DMS79 treated with DMSO at 0.1 percent for 48 hours (cell line): ENCODE results near the gene CH25H.
"Not testable (repeated sequence)": the region's sequence is repeated elsewhere in the genome, so short reads cannot be mapped to it uniquely, and the experiment has no call there.

Experiments used
- DNase-seq: peaks from one replicate; lab custom pipeline; 2025; lab: John Stamatoyannopoulos, UW

CH25H gene

DNA sequence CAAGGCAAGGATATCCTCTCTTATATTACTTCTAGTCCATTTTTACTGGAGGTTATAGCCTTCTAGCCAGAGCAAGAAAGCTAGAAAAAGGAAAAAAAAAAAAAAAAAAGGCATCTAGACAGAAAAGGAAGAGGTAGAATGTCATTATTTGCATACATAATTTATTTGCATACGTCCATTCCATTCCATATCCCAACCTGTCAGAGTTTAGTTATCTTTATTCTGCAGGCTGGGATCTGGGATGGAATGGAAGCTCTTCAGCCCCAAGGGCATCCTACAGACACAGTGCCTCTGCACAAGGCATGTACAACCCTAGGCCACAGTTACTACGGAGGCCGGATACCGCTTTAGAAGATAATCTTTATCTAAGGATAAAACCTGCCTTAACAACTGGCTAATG, 9.6 kb downstream of the CH25H start:
- no peak for DNase-seq

DNA sequence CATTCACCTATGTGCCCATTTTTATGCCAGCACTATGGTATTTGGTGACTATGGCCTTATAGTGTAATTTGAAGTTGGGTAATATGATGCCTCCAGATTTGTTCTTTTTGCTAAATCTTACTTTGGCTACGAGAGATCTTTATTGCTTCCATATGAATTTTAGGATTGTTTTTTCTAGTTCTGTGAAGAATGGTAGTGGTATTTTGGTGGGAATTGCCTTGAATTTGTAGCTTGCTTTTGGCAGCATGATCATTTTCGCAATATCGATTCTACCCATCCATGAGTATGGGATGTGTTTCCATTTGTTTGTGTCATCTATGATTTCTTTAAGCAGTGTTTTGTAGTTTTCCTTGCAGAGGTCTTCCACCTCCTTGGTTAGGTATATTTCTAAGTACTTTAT, 15.8 kb downstream of the CH25H start:
- not testable (repeated sequence) for DNase-seq

DNA sequence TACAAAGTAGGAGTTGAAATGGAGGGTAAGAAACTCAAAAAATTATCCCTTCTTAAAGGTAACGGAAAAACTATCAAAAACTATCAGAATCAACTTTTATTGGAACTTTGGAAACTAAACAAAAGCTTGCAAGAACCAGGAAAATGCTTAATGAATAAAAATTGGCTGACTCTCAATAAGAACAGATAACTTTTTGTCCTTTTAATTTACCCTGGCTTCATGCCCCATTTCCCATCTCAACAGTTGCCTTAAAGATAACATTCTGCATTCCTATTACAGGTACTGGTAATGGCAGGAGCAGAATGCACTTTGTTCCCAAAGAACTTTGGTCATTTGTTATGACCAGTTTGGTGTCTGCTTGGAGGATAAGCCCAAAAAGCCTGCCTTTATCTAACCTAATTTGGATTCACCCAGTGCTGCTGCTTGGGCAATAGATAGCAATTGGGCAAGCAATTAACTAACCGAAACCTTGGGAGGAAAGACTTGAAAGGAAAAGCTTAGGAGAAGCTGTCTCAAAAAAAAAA, 17.8 kb downstream of the CH25H start:
- DNase-seq = no peak

DNA sequence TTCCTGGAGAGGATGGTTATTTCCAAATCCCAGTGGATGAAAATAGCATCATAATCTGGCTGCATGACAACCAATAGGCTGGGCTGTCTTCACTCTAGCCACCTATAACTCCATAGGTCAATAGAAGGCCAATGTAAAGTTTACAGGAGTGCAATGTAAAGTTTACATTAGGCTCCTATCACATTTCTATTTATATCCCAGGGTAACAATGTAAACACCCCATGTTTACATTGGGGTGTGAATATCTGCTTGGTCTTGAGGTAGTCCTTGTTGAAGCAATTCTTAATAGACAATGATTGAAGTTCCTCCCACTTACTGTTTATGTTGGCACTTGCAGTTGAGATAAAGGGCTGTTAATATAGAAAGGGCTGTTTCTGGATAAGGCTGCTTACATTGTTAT, 21.5 kb downstream of the CH25H start:
- no peak for DNase-seq

DNA sequence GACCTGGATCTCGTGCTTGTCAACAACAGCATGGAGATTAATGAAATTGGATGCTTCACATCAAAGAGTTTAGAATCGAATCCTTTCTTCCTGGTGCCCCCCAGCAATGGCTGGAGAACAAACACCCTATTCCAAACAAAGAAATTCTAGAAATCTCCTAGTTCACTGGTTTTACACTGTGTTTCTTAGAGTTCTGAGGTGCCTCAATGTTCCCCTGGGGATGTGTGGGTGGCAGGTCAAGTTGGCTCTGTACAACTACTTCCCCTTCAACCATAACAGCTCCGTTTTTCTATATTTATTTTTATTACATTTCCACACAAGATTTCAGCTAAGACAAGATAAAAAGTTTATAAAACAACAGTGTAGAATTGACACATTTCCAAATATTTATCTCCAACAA, 22.5 kb downstream of the CH25H start:
- DNase-seq = no peak

DNA sequence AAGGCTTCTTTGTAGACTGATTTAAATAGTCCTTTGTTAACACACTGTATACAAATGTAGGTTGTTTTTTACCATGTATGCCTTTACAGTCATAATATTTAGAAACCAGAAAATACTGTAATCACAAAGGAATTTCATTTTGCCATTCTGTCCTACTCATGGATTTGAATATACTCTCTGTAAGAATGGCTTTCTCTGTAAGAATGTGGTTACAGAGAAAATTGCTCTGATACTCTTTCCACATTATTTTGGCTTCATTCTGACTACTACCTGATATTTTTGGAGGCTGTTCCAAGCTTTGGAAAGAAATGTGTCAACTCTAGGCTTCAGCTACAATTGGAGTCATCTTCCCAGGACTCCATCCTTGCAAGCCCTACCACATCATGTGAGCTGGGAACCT, 23.5 kb downstream of the CH25H start:
- DNase-seq = no peak

DNA sequence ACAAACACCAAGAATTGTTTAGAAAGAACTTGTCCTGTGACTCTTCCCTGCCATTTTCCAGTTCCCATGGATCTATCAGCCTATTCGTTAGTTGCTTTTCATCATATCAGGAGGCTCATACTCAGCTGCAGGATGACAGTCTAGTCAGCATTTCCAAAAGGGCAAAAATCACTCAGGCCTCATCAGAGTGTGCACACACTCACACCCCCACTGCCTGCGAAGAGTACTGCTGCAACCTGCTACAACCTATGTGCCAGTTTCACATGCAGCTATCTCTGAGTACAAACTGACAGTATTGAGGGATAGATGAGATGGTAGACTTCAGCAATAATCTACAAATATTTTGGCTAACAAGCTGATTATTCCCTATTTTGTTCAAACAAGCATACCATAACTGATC, 24.2 kb downstream of the CH25H start:
- no peak for DNase-seq

DNA sequence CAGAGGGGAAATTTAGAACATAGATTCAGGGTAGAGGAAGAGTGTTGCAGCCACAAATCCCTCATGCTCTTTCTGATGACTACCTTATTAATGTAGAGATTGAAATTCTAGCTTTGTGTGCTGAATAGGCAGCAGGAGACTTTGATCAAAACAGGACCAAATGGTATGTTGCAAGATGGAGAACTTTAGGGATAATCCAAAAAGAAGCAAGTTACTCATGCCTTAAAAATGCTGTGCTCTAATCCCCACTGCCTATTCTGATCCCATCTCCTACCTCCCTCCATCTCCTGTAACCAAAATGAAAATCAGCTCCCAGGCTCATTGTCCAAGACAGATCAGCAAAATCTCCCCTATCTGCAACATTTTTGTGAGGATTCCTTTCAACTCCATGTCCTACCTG, 31.3 kb downstream of the CH25H start:
- no peak for DNase-seq

DNA sequence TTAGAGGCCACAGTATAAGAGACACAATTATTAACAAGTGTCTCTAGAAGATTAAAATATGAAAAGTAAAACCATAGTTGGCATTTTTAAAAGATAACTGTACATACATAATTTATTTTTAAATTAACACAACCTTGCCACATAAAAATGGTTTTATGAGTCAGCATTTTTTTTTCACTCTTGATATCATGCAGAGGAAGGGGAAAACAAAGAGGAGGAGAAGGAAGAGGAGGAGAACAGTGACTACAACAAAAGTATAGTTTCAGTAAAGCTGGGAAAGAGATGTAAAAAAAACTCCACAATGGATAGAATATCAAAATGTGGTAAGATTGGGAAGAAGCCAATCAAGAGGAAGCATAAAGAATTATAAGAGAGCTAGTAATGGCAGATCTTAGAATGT, 34.0 kb downstream of the CH25H start:
- no peak for DNase-seq

DNA sequence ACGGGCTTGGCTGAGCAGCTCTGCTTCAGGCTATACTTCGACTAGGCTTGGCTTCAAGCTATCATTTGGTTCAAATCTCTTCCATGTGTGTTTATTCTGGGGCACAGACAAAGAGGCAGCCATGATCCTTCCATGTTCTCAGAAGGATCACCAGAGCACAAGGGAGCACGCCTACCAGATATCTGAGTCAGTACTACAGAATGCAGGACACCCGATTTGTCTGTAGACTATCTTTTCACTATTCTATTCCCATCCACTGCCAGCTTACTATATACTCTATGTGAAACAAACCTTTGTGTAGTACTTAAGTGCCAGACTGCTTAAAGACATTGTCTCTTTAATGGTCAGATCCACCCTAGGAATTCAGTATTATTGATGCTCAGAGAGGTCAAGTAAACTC, 35.1 kb downstream of the CH25H start:
- DNase-seq = no peak

DNA sequence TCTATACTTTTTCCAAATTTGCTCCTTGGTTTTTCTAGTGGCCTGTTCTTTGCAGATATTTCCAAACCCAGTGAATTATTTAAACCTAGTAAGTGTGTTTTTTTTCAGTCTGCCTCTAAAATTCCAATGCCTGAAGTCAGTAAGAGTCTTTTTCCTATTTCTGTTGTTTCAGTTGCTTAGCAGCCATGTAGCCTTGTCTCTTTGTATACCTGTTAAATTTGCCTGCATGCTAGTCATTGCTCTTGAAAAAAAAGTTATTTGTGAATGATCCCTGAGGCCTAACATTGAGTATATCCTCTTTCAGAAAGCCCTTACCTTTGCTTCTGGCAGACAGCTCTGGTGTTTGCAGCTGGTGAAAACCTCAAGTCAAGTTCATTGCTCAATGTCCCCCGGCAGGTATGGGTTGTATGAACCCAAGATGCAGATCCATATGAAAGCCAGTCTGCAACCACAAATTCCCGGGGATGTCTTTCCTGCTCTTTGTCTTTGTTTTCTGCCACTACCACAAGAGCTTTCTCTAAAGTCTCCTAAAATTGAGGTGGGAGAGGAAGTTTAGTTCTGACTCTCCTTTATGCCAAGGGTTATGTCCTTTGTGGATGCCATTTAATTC, 35.7 kb downstream of the CH25H start:
- no peak for DNase-seq

DNA sequence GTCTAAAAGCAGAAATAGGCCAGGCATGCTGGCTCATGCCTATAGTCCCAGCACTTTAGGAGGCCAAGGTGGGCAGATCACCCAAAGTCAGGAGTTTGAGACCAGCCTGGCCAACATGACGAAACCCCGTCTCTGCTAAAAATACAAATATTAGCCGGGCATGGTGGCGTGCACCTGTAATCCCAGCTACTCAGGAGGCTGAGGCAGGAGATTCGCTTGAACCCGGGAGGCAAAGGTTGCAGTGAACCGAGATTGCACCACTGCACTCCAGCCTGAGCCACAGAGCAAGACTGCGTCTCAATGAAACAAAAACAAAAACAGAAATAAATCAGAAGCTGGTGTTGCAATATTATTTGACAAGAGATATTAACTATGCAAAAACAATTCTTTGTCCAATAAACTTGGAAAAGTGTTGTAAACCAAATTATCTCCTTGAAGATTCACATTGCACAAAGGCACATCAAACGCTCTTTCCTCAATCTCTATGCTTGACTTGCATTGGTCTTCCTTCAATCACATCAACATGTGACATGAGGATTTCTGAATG, 38.7 kb downstream of the CH25H start:
- not testable (repeated sequence) for DNase-seq

DNA sequence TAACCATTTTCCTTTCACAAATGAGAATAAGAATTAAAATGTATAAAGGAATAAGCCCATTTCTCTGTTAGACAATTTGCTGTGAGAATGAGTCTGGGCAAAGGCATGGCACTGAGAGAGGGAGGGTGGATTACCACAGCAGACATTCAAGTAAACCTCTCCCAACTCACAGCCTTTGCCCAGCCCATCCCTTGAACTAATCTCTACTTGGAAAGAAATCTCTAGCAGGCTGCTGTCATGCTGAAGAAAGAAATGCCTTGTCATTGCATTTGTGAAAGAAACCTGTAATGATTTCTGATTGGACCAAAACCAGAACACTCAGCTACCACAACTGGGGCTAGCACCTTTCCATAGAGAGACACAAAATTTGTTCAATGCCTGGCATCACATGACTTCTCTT, 39.2 kb downstream of the CH25H start:
- no peak for DNase-seq

DNA sequence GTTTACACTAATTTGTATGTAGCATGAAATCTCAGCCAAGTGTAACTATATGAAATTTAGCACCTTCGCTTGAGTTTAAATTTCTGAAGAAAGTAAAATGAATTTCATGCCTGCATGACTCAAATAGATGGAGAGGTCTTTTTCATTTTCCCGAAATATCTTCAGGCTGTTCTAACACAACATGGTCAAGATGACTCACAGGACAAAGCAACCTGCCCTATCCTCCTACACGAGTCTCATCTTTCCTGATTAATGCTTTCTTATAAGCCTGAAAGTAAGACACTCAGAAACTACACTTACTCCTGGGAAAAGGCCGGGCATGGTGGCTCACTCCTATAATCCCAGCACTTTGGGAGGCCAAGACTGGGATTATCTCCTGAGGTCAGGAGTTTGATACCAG, 41.2 kb downstream of the CH25H start:
- no peak for DNase-seq

DNA sequence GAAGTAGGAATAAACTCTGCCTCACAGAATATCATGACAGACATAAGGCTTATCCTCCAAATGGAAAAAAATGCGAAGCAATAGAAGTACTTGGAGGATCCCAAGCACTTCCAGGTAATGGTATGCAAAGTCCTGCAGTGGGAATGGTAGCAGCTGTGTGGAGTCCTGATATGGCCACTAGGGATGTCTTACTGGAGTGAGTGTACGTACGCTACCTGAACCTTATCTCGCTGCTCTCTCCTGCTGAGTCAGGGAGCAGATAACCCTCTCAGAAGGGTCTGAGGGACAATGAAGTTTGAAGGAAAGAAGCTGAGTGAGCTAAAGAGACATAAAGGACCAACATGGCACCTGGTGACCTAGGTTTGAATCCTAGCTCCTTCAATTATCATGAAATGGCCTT, 42.2 kb downstream of the CH25H start:
- DNase-seq = no peak

DNA sequence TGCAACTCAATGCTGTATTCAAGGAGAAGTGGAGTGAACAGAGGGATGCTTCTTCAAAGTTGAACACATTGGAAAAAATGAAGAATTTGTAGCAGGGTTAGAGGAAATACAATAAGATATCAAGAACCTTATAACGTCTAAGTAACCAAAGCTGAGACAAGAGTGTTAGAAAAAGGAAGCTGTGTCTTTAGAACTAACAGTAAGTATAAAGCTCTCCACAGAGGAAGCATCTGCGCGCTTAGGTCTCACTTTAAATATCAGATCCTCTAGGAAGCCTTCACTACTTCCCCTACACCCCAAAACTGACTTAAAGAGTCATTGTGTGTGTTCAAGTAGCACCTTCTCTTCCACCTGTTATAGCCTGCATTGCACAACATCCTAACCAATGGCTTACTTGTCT, 43.0 kb downstream of the CH25H start:
- no peak for DNase-seq

DNA sequence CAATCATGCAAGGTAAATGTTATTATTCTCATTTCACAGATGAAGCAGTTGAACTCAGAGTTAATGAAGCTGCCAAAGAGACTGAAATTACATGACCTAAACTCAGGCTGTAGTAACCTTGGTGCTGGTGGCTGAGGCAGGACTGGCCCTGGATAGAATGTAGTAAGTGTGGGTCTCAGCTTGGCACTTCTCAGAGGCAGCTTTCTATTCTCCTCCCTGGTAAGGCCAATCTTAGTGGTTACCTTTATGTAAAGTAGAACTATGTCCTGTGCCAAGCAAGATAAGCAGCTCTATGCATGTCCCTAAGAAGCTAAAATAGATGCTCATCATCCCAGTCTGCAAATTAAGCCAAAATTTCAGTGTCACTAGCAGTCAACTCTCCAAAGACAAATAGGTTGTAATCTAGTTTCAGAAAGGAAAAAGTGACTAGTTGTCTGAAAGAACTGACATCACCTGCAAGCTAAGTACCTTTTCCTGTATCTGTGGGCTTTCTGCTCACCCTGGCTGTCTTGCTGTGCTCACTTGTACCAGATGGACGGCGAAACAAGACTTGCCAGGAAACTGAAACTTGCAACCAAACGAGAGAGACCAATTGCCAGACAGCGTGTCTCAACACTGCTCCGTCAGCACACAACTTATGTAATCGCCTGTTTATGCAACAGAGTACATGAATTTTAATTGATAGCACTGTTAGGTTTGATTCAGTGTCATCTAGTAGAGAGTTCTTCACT, 43.7 kb downstream of the CH25H start:
- DNase-seq = no peak

DNA sequence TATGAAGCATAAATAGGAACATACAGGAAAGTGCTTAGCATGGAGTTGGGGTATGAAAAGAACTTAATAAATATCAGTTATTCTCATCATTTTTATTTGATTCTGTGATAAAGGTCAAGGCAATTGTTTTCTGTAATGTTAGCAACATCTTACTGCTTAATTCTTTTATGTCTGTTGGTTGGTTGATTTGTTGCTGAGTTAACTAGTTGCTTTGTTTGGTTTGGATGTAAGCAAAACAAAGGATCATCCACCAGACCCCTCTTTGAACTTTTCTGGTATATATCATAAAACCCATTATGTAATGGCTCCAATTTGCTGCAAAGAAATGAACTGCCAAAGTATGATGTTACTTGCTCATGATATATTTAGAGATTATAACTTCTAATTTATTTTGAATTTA, 44.5 kb downstream of the CH25H start:
- no peak for DNase-seq

DNA sequence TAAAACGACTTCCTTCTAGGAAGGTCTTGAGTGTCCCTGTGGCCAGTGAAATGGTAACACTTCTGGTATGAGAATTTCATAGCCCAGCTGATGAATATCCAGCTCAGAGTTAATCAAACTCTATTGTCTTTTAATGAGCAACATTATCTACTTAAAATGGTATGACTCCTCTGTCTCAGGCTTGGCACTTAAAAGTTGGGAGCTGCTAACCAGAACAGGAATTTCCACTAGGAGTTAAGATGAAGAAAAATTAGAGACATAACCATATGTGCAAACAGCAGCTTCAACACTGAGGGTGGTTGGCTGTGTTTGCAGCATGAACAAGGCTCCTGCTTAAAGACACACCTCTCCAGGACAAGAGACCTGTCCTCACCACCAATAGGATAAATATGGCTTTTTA, 46.8 kb downstream of the CH25H start:
- no peak for DNase-seq

DNA sequence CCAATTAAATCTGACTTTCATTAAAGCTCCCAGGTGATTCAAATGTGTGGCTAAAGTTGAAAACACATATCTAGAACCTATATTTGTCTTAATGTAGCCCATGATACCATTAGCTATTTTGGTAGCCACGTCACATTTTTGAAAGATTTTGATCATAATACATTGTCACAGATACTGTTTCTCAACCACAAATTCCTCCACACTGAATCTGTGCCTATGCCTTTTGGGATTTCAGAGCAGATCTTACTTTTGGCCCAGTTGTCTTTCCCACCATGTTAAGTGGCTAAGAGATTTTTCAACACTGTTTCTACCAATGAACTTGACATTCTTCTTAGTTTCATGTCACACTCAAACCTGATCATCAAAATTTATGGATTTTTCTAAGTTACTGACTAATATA, 47.4 kb downstream of the CH25H start:
- no peak for DNase-seq

DNA sequence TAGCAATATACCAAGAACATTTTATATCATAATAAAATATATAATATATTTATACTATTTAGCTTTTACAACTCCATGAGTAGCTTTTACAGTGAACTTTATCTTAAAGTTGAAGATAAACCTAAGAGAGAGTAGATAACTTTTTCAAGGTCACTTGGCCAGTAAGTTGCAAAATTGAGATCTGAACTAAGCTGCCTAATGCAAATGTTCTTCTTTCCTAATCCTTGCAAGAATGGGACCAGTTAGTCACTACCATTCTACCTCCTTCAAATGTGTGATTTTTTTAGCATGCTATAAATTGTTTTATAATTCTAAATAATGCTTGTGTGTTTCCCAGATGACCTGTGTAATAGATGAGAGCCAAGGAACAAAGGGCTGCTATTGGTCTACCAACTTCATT, 47.8 kb downstream of the CH25H start:
- no peak for DNase-seq

DNA sequence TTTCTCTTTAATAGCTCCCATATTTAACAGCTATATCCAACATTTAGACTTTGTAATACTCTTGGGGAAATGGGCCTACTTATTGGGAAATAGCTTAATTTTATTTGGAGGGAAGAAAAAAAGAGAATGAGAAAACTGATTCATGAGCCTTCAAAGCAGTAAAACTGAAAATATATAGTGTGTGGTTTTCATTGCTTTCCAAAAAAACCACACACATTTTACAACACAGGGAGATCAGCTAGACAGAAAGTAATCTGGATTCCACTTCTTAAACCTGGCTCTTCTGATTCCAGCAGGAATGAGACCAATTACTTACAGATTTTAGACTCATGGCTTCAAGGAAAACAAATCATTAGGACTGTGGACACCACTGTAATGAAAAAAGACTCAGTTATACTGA, 48.7 kb downstream of the CH25H start:
- no peak for DNase-seq

DNA sequence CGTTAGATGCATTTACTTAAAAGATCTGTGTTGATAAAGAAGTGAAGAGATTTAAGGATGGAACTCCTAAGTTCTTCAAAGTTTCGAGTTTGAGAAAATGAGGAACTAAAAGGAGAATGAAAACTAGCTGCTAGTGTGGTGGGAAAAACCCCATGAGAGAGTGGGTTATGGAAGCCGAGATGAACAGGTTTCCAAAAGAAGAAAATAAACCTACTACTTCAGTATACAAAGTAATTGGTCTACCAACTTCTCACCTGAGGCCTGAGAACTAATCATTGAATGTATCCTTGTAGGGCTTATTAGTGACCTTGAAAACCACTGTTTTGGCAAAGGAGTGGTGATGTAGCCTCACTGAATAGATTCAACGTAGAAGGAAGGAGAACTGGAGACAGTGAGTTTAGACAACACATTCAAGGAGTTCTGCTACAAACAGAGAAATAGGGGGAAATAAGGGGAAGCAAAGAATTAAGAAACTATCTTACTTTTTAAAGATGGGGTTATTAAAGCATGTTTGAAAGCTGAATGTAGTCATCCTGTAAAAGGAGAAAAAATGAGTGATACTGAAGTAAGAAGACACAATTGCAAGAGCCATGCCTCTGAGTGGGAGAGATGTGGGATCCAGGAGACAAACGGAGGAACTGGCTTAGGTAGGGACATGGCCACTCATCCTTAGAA, 50.8 kb downstream of the CH25H start:
- DNase-seq = no peak
